SK-N-SH (cell line): ENCODE measurements around the gene PRR12. TPM values are rescaled to one million over a fixed set of nuclear protein-coding genes. Genes with fewer than 3 reads are reported as not detected.

ENCODE experiments used
- CTCF ChIA-PET: fragments of 300-600, 350-600 bp; formaldehyde crosslinking; extraction: SDS; loops from one replicate; lab custom pipeline; 2021; lab: Yijun Ruan, JAX
- POLR2A ChIA-PET: fragments of 350-600 bp; sonication (Branson Sonifier 250); formaldehyde crosslinking; extraction: SDS; loops from one replicate; lab custom pipeline; 2020; ENCODE audit warnings: antibody characterized with exemption, inconsistent platforms; lab: Yijun Ruan, JAX
- DNase-seq: peaks from one replicate; pipeline ENCODE4 v3.0.0; 2012
- H2AFZ ChIP-seq: fragments of 200-600 bp; sonication (generic); 2 replicates; pipeline ENCODE4 v1.8.1; 2016; ENCODE audit warnings: antibody characterized with exemption, mild to moderate bottlenecking, low read depth
- H3F3A ChIP-seq: fragments of 200-600 bp; sonication (generic); replicated peaks from 2 replicates; pipeline ENCODE3; 2016; ENCODE audit warnings: antibody characterized with exemption, mild to moderate bottlenecking; ENCODE audit not compliant: insufficient read depth
- H3K27ac ChIP-seq, 2 experiments: fragments of 200-500 bp in 1 of 2; fragments of 200-600 bp in 1 of 2; sonication (Bioruptor generic) in 1 of 2; sonication (generic), shearing (Covaris generic) in 1 of 2; 2 replicates each; pipeline versions ENCODE4 v1.5.1 to v1.6.1; 2014 to 2016; ENCODE audit warnings: low read depth in 2 of 2, inconsistent platforms in 1 of 2, low read length in 1 of 2, mild to moderate bottlenecking in 1 of 2, mixed read lengths in 1 of 2
- H3K27me3 ChIP-seq: fragments of 200-600 bp; sonication (generic), shearing (Covaris generic); 2 replicates; pipeline ENCODE4 v1.6.1; 2016; ENCODE audit warnings: mixed run types; ENCODE audit not compliant: insufficient read depth
- H3K36me3 ChIP-seq, 2 experiments: fragments of 200-500 bp in 1 of 2; fragments of 200-600 bp in 1 of 2; sonication (Bioruptor generic) in 1 of 2; sonication (generic) in 1 of 2; replicated peaks in 1 of 2; 2 replicates each; pipeline versions ENCODE3 to v1.5.1; 2014 to 2016; ENCODE audit warnings: low read length in 1 of 2, mild to moderate bottlenecking in 1 of 2; ENCODE audit not compliant: insufficient read depth in 2 of 2, control insufficient read depth in 1 of 2
- H3K4me1 ChIP-seq, 2 experiments: fragments of 200-500 bp in 1 of 2; fragments of 200-600 bp in 1 of 2; sonication (Bioruptor generic) in 1 of 2; sonication (generic), shearing (Covaris generic) in 1 of 2; 2 replicates each; pipeline versions ENCODE4 v1.5.1 to v1.6.1; 2014 to 2016; ENCODE audit warnings: low read depth in 1 of 2, low read length in 1 of 2, mixed run types in 1 of 2; ENCODE audit not compliant: insufficient read depth in 2 of 2, control insufficient read depth in 1 of 2
- H3K4me2 ChIP-seq: fragments of 200-600 bp; sonication (generic), shearing (Covaris generic); 2 replicates; pipeline ENCODE4 v1.6.1; 2017; ENCODE audit warnings: mixed run types
- H3K4me3 ChIP-seq, 2 experiments: fragments of 200-500 bp in 1 of 2; fragments of 200-600 bp in 1 of 2; sonication (Bioruptor generic) in 1 of 2; sonication (generic), shearing (Covaris generic) in 1 of 2; 2 replicates each; pipeline versions ENCODE4 v1.5.1 to v1.8.1; 2014 to 2016; ENCODE audit warnings: low read depth in 2 of 2, inconsistent platforms in 1 of 2, low read length in 1 of 2, mild to moderate bottlenecking in 1 of 2, mixed read lengths in 1 of 2, moderate library complexity in 1 of 2
- H3K79me2 ChIP-seq: fragments of 200-600 bp; sonication (generic); 2 replicates; pipeline ENCODE4 v1.8.1; 2017; ENCODE audit warnings: mild to moderate bottlenecking; ENCODE audit not compliant: insufficient read depth
- H3K9ac ChIP-seq: fragments of 200-600 bp; sonication (generic); 2 replicates; pipeline ENCODE4 v1.6.1; 2017; ENCODE audit warnings: mixed run types
- H3K9me2 ChIP-seq: fragments of 200-600 bp; sonication (generic); 2 replicates; pipeline ENCODE4 v1.6.1; 2017; ENCODE audit warnings: mixed run types
- H3K9me3 ChIP-seq: fragments of 200-600 bp; sonication (generic); 2 replicates; pipeline ENCODE4 v1.6.1; 2017; ENCODE audit warnings: mixed run types, mild to moderate bottlenecking, moderate library complexity
- H4K20me1 ChIP-seq: fragments of 200-600 bp; sonication (generic); 2 replicates; pipeline ENCODE4 v1.6.1; 2017; ENCODE audit warnings: mild to moderate bottlenecking, mixed run types; ENCODE audit not compliant: insufficient read depth
- CHD2 ChIP-seq: fragments of 150-350 bp; IDR thresholded peaks from 2 replicates; pipeline ENCODE4 v1.6.1; 2018; ENCODE audit warnings: low read length; ENCODE audit not compliant: partially characterized antibody
- CTCF ChIP-seq: fragments of 200-600 bp; sonication (generic); IDR thresholded peaks from 2 replicates; pipeline ENCODE4 v1.6.1; 2017; ENCODE audit warnings: antibody characterized with exemption, mild to moderate bottlenecking, moderate library complexity
- EZH2phosphoT487 ChIP-seq: fragments of 200-600 bp; sonication (generic); IDR thresholded peaks from 2 replicates; pipeline ENCODE4 v1.6.1; 2017; ENCODE audit warnings: low read depth, mixed run types, mild to moderate bottlenecking, antibody characterized with exemption, moderate library complexity, borderline replicate concordance
- GABPA ChIP-seq: IDR thresholded peaks from 2 replicates; pipeline ENCODE4 v1.4.0; 2012; ENCODE audit warnings: low read depth, mild to moderate bottlenecking
- JUND ChIP-seq: IDR thresholded peaks from 2 replicates; pipeline ENCODE4 v1.4.0; 2012
- MXI1 ChIP-seq: IDR thresholded peaks from 2 replicates; pipeline ENCODE4 v1.6.1; 2012; ENCODE audit warnings: mild to moderate bottlenecking, low read depth, low read length, improper control_type of control experiment
- NFIC ChIP-seq: IDR thresholded peaks from 2 replicates; pipeline ENCODE4 v1.4.0; 2012; ENCODE audit warnings: borderline replicate concordance
- NRF1 ChIP-seq: IDR thresholded peaks from 2 replicates; pipeline ENCODE4 v1.6.1; 2012; ENCODE audit warnings: low read depth, mild to moderate bottlenecking, low read length
- POLR2AphosphoS5 ChIP-seq: IDR thresholded peaks from 2 replicates; pipeline ENCODE4 v1.6.1; 2012; ENCODE audit warnings: low read depth, low read length
- RCOR1 ChIP-seq: fragments of 150-350 bp; IDR thresholded peaks from 2 replicates; pipeline ENCODE4 v1.6.1; 2017; ENCODE audit warnings: antibody characterized with exemption, low read length
- SMC3 ChIP-seq: IDR thresholded peaks from 2 replicates; pipeline ENCODE4 v1.6.1; 2012; ENCODE audit warnings: low read depth, low read length, improper control_type of control experiment
- TEAD4 ChIP-seq: IDR thresholded peaks from 2 replicates; pipeline ENCODE4 v1.4.0; 2012; ENCODE audit warnings: mild to moderate bottlenecking, borderline replicate concordance; ENCODE audit not compliant: insufficient read depth
- USF1 ChIP-seq: IDR thresholded peaks from 2 replicates; pipeline ENCODE4 v1.4.0; 2012; ENCODE audit warnings: low read depth, borderline replicate concordance
- USF2 ChIP-seq: fragments of 150-350 bp; IDR thresholded peaks from 2 replicates; pipeline ENCODE4 v1.6.1; 2017; ENCODE audit warnings: antibody characterized with exemption, low read length, low read depth, borderline replicate concordance
- WGBS: methylation state at CpG from one replicate; pipeline ENCODE4 v1.1.6; 2017; ENCODE audit warnings: low lambda C conversion rate; 5-methylcytosine and 5-hydroxymethylcytosine counted together
- polyA plus RNA-seq, 3 experiments: library from polyadenylated mRNA; depleted of rRNA; stranded (reverse); fragments of >200 nt; gene quantifications; 2 replicates each; pipeline ENCODE4 v1.2.3, GENCODE V29; 2012
- TF ChIP-seq, protein P1 (sequence below): IDR thresholded peaks from 2 replicates; pipeline ENCODE4; 2012
- TF ChIP-seq, protein P2 (sequence below): IDR thresholded peaks from 2 replicates; pipeline ENCODE4 v1.6.1; 2012; ENCODE audit warnings: mild to moderate bottlenecking, low read depth, low read length, moderate library complexity
- TF ChIP-seq, protein P3 (sequence below): IDR thresholded peaks from 2 replicates; pipeline ENCODE4 v1.4.0; 2012; ENCODE audit warnings: low read depth

The PRR12 gene
- polyA plus RNA-seq, 1 of the 3 experiments (the other 2 are of a cell fraction) = 1.7 TPM

- POLR2A ChIA-PET = no interaction called here
Observed at GRCh38 chr19:49652551-49653465, 61.8 kb downstream of the PRR12 start.

More at GRCh38 chr19:49652551-49653465, 61.8 kb downstream of the PRR12 start:
- no peaks in the 10 kb centered on the region for H3K9me2 ChIP-seq
- no peak overlapping the region for H2AFZ ChIP-seq
- no peaks in the 10 kb centered on the region for H3K27me3 ChIP-seq
- CTCF ChIA-PET = no interaction called here
- 95% methylated on average over 51 of the region's 58 CpGs for WGBS
- DNase-seq = no peak
- H3K9ac ChIP-seq = no peak overlapping the region
- no peak overlapping the region for H3K27ac ChIP-seq
- no peak overlapping the region for H3K4me3 ChIP-seq
- peaks cover 20 to 65% of the 10 kb centered on the region in 2 experiments for H3K36me3 ChIP-seq
- H4K20me1 ChIP-seq = 0 out of 2 replicates have a peak, but pooled peaks cover 10% of the 10 kb centered on the region
- H3F3A ChIP-seq = no peaks in the 10 kb centered on the region
- no peak overlapping the region for H3K4me2 ChIP-seq
- no peak for TF ChIP-seq JUND
- no peak for TF ChIP-seq CTCF
- no peak for TF ChIP-seq USF1
- TF ChIP-seq GABPA = no peak
- TF ChIP-seq EZH2phosphoT487 = no peak
- TF ChIP-seq NRF1 = no peak
- no peak for TF ChIP-seq MXI1
- TF ChIP-seq, protein P1, sequence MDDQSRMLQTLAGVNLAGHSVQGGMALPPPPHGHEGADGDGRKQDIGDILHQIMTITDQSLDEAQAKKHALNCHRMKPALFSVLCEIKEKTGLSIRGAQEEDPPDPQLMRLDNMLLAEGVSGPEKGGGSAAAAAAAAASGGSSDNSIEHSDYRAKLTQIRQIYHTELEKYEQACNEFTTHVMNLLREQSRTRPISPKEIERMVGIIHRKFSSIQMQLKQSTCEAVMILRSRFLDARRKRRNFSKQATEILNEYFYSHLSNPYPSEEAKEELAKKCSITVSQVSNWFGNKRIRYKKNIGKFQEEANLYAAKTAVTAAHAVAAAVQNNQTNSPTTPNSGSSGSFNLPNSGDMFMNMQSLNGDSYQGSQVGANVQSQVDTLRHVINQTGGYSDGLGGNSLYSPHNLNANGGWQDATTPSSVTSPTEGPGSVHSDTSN = no peak
- TF ChIP-seq TEAD4 = no peak
- no peak for TF ChIP-seq NFIC
- no peak for TF ChIP-seq SMC3
- TF ChIP-seq, protein P2, sequence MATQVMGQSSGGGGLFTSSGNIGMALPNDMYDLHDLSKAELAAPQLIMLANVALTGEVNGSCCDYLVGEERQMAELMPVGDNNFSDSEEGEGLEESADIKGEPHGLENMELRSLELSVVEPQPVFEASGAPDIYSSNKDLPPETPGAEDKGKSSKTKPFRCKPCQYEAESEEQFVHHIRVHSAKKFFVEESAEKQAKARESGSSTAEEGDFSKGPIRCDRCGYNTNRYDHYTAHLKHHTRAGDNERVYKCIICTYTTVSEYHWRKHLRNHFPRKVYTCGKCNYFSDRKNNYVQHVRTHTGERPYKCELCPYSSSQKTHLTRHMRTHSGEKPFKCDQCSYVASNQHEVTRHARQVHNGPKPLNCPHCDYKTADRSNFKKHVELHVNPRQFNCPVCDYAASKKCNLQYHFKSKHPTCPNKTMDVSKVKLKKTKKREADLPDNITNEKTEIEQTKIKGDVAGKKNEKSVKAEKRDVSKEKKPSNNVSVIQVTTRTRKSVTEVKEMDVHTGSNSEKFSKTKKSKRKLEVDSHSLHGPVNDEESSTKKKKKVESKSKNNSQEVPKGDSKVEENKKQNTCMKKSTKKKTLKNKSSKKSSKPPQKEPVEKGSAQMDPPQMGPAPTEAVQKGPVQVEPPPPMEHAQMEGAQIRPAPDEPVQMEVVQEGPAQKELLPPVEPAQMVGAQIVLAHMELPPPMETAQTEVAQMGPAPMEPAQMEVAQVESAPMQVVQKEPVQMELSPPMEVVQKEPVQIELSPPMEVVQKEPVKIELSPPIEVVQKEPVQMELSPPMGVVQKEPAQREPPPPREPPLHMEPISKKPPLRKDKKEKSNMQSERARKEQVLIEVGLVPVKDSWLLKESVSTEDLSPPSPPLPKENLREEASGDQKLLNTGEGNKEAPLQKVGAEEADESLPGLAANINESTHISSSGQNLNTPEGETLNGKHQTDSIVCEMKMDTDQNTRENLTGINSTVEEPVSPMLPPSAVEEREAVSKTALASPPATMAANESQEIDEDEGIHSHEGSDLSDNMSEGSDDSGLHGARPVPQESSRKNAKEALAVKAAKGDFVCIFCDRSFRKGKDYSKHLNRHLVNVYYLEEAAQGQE = no peak
- TF ChIP-seq POLR2AphosphoS5 = no peak
- TF ChIP-seq, protein P3, sequence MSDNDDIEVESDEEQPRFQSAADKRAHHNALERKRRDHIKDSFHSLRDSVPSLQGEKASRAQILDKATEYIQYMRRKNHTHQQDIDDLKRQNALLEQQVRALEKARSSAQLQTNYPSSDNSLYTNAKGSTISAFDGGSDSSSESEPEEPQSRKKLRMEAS = no peak
- no peak for TF ChIP-seq USF2
- TF ChIP-seq CHD2 = no peak
- TF ChIP-seq RCOR1 = no peak
- TF ChIP-seq, all 33 proteins: peak for 0
- Histone ChIP-seq H3K79me2 (peaks cover 28% of the 10 kb centered on the region), H3K4me1 (no peaks in the 10 kb centered on the region), H3K9me3 (no peaks in the 10 kb centered on the region)
